ENCODE measurements around the gene CORO2B.
A peak's percentile ranks its signal among the peaks of the same experiment; 100 is the strongest.

Gene CORO2B

GRCh38 chr15:68554721-68555678 lies 23.8 kb upstream of the CORO2B start:
- DNase-seq = no peak

GRCh38 chr15:68555679-68556037 lies 23.1 kb upstream of the CORO2B start:
- DNase-seq = no peak

- DNase-seq = no peak
These were observed 22.4 kb upstream of the CORO2B start for GRCh38 chr15:68556139-68556990.

GRCh38 chr15:68557469-68558317 lies 21.1 kb upstream of the CORO2B start:
- DNase-seq = no peak

- DNase-seq = no peak
These were observed 20.2 kb upstream of the CORO2B start for GRCh38 chr15:68558318-68559305.

GRCh38 chr15:68559345-68560310 lies 19.2 kb upstream of the CORO2B start:
- peak; percentile 63 for DNase-seq

- DNase-seq = no peak
These were observed 18.2 kb upstream of the CORO2B start for GRCh38 chr15:68560501-68561113.

- DNase-seq = no peak
These were observed 17.5 kb upstream of the CORO2B start for GRCh38 chr15:68561171-68561900.

- no peak for DNase-seq
These were observed 16.9 kb upstream of the CORO2B start for GRCh38 chr15:68561901-68562300.

GRCh38 chr15:68564173-68564572 lies 14.6 kb upstream of the CORO2B start:
- no peak for DNase-seq

GRCh38 chr15:68565234-68565633 lies 13.6 kb upstream of the CORO2B start:
- no peak for DNase-seq

GRCh38 chr15:68565726-68566125 lies 13.1 kb upstream of the CORO2B start:
- no peak for DNase-seq

- no peak for DNase-seq
These were observed 12.3 kb upstream of the CORO2B start for GRCh38 chr15:68566377-68566954.

- DNase-seq = no peak
These were observed 11.4 kb upstream of the CORO2B start for GRCh38 chr15:68567345-68567744.

- DNase-seq = no peak
These were observed 7.8 kb upstream of the CORO2B start for GRCh38 chr15:68570974-68571373.

GRCh38 chr15:68571582-68571981 lies 7.2 kb upstream of the CORO2B start:
- no peak for DNase-seq

GRCh38 chr15:68572309-68572708 lies 6.5 kb upstream of the CORO2B start:
- DNase-seq = no peak

GRCh38 chr15:68572921-68573320 lies 5.9 kb upstream of the CORO2B start:
- no peak for DNase-seq

- DNase-seq = no peak
These were observed 4.7 kb upstream of the CORO2B start for GRCh38 chr15:68574046-68574445.

Measured in CD4-positive, alpha-beta T cell treated with Interleukin-10 for 1 hour (primary cell).